Right lobe of liver (tissue), 6 donors: ENCODE data around the gene SLX4IP. TPM values are rescaled to one million over a fixed set of nuclear protein-coding genes. Genes with fewer than 3 reads are reported as not detected.

Source experiments
- ATAC-seq, 4 donors: fragments of 200-7000 bp; cut with Tn5 transposase; one replicate each; pipeline ENCODE4 v1.9.1; 2020; ENCODE audit warnings: mild to moderate bottlenecking in 4 of 4, moderate library complexity in 4 of 4
- DNase-seq, 3 donors: peaks; one replicate each; pipeline ENCODE4 v3.0.0-alpha.2; 2020
- H3K27ac ChIP-seq, 3 donors: fragments of 200-600 bp; one replicate each; pipeline ENCODE4 v1.8.0; 2022
- H3K27me3 ChIP-seq, 2 donors: fragments of 200-600 bp; one replicate each; pipeline ENCODE4 v1.8.0; 2022
- H3K36me3 ChIP-seq, 4 donors: fragments of 200-600 bp; sonication (generic) in 1 of 4; one replicate each; pipeline versions ENCODE4 v1.5.1 to v1.8.0; 2017 to 2022; ENCODE audit warnings: control low read depth in 1 of 4
- H3K4me1 ChIP-seq, 4 donors: fragments of 200-600 bp; sonication (generic) in 1 of 4; one replicate each; pipeline versions ENCODE4 v1.5.1 to v1.8.0; 2017 to 2022; ENCODE audit warnings: control low read depth in 1 of 4
- H3K4me3 ChIP-seq, 3 donors: fragments of 200-600 bp; one replicate each; pipeline ENCODE4 v1.8.0; 2022
- H3K9me3 ChIP-seq, 4 donors: fragments of 200-600 bp; sonication (generic) in 1 of 4; one replicate each; pipeline versions ENCODE4 v1.5.1 to v1.8.0; 2017 to 2022; ENCODE audit warnings: control low read depth in 1 of 4
- POLR2A ChIP-seq: fragments of 450-650 bp; IDR thresholded peaks from one replicate; pipeline ENCODE4 v1.6.1; 2017; ENCODE audit warnings: antibody characterized with exemption, mild to moderate bottlenecking
- WGBS: methylation state at CpG from one replicate; pipeline ENCODE4 v1.1.6; 2018; ENCODE audit warnings: low coverage, low lambda C conversion rate; ENCODE audit not compliant: insufficient coverage; ENCODE audit errors: missing lambda C conversion rate; 5-methylcytosine and 5-hydroxymethylcytosine counted together
- intact Hi-C, 2 donors: fragments of 100-400 bp; cut with DNase I; formaldehyde crosslinking; loops; one replicate each; pipeline versions ENCODE4 v1.11.2 to v1.14.1; 2022
- microRNA-seq, 2 donors: library from miRNA; unstranded; fragments of <30 nt; microRNA quantifications; one replicate each; pipeline ENCODE4, GENCODE V29; 2019 to 2020
- small RNA-seq, 2 experiments: library from RNA; depleted of rRNA; stranded (forward); fragments of <200 nt; gene quantifications; one replicate each; pipeline ENCODE3, GENCODE V24; 2016
- total RNA-seq, 6 experiments: library from RNA; depleted of rRNA in 2 of 6; stranded (reverse); fragments of >200 nt in 2 of 6; fragmentation: NEBNext Ultra II Directional in 3 of 6; extraction: Animal tissue kit (Norgen Biotek cat#: 25700) in 3 of 6; gene quantifications; one replicate each; pipeline versions ENCODE4 v1.1.0 to v1.2.4, GENCODE V29; 2016 to 2023
- TF ChIP-seq, protein P1 (sequence below), 4 donors: fragments of 200-600 bp in 3 of 4; fragments of 450-650 bp in 1 of 4; IDR thresholded peaks; one replicate each; pipeline versions ENCODE4 v1.5.1 to v1.8.0; 2016 to 2022; ENCODE audit warnings: antibody characterized with exemption in 4 of 4, mild to moderate bottlenecking in 2 of 4
- donor health status: DM: no; HTN: yes; CAD: no.
- donor health status: DM: no; HTN: no; CAD: no.
- donor health status: DM: no; HTN: no; CAD: no.
- donor health status: DM: no; HTN: yes; CAD: no.
- donor health status: DM: no; HTN: yes; CAD: no.

The SLX4IP gene
- total RNA-seq, 6 experiments from 2014 or later: 2.0 to 4.0 (median 3.5) TPM

DNA sequence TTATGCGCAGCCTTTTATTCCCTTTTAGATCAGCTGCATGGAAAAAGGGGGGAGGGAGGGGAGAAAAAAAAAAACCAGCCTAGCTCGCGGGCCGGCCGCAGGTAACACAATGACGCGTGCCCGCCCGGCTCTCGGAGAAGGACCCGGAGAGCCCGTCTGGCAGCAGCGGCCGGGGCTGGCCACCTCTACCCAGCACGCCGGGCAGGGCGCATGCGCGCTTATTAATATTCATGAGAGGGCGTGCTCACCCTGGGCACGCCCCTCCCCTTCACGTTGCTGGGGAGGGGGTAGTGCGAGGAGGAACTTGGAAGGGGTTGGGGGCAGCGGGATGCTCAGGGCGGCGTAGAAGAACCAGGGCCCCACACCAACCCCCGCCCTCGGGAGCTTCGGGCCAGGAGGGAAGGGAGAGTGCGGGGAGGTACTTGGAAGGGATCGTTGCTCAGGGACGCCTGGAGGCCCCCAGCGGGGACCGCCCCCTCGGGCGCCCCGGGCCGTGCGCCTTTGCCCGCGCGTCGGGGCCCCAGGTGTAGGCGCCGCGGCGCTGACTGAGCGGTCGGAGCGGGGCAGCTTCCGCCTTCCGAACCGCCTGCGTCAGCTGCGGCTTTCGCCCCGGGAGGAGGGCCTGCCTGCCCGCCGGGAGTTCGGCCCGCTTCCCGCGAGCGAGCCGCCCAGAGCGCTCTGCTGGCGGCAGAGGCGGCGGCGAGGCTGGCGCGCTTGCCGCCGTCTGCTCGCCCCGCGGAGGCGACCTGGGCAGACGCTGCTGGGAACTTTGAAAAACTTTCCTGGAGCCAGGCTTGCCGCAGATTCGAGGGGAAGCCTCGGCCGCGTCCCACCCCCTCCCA is 239.0 kb downstream of the SLX4IP start, which contains the start of gene JAG1:
TSS of gene JAG1 (minus strand) at position 158 of the 842 bp plus-strand sequence. CDS start 469 bp downstream, outside the sequence.
- peak within 1 kb of the TSS; percentile 85 to 96 (median 86) for H3K27ac ChIP-seq
- no peaks in the 10 kb centered on the region for H3K9me3 ChIP-seq
- H3K4me3 ChIP-seq: peak within 1 kb of the TSS; percentile 69 to 83 (median 74)
- H3K27me3 ChIP-seq: no peaks in the 10 kb centered on the region
- ATAC-seq: peak; percentile 83 to 92 (median 88)
- no peaks in the 10 kb centered on the region for H3K36me3 ChIP-seq
- DNase-seq: peak; percentile 97 to 99 (median 98)
- TF ChIP-seq, protein P1, sequence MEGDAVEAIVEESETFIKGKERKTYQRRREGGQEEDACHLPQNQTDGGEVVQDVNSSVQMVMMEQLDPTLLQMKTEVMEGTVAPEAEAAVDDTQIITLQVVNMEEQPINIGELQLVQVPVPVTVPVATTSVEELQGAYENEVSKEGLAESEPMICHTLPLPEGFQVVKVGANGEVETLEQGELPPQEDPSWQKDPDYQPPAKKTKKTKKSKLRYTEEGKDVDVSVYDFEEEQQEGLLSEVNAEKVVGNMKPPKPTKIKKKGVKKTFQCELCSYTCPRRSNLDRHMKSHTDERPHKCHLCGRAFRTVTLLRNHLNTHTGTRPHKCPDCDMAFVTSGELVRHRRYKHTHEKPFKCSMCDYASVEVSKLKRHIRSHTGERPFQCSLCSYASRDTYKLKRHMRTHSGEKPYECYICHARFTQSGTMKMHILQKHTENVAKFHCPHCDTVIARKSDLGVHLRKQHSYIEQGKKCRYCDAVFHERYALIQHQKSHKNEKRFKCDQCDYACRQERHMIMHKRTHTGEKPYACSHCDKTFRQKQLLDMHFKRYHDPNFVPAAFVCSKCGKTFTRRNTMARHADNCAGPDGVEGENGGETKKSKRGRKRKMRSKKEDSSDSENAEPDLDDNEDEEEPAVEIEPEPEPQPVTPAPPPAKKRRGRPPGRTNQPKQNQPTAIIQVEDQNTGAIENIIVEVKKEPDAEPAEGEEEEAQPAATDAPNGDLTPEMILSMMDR (IDR thresholded peaks at IDR 0.05): no peak
- TF ChIP-seq POLR2A: peak; percentile 78
- 2% methylated on average over 26 of the region's 84 CpGs for WGBS
- intact Hi-C loops: no loop called here
- no peaks in the 10 kb centered on the region for H3K4me1 ChIP-seq

GRCh38 chr20:10674684-10675449 is 239.8 kb downstream of the SLX4IP start:
- intact Hi-C loops: no loop called here
- H3K27ac ChIP-seq: peak overlapping the region; percentile 85 to 96 (median 86)
- H3K36me3 ChIP-seq: no peaks in the 10 kb centered on the region
- ATAC-seq (peak; percentile 66 to 75 (median 72)), DNase-seq (peak; percentile 80 to 87 (median 87))
- TF ChIP-seq, protein P1 (IDR thresholded peaks at IDR 0.05): peak; percentile 78 to 96 (median 84)
- no peak for TF ChIP-seq POLR2A
- H3K4me1 ChIP-seq: no peaks in the 10 kb centered on the region
- H3K4me3 ChIP-seq: peak overlapping the region; percentile 69 to 83 (median 74)
- no peaks in the 10 kb centered on the region for H3K27me3 ChIP-seq
- no peaks in the 10 kb centered on the region for H3K9me3 ChIP-seq
- WGBS: 4% methylated on average over 9 of the region's 38 CpGs

DNA sequence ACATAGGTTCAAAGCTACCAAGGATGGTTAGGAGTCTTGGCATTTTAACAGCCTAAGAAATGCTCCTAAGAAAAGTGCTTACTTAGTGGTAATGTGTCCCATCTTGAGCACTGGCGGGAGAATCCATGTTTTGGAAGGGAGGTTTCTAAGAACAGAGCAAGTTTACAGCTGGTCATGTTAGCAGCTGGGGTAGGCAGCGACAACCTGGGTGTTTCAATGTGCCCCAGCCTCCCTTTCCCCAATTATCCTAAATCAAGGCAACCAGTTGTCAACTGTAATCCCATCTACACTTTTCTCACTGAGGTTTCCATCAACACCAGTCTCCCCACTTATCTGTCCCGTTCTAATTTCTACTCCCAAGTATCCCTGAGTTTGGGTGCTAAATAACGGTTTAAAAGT is 240.3 kb downstream of the SLX4IP start:
- TF ChIP-seq POLR2A: no peak
- TF ChIP-seq, protein P1 (IDR thresholded peaks at IDR 0.05): no peak
- Histone ChIP-seq H3K9me3 (no peaks in the 10 kb centered on the region), H3K36me3 (no peaks in the 10 kb centered on the region), H3K27me3 (no peaks in the 10 kb centered on the region), H3K27ac (peak overlapping the region in 1 of 3 donors; percentile 96), H3K4me3 (no peak overlapping the region), H3K4me1 (no peaks in the 10 kb centered on the region)
- DNase-seq (no peak), ATAC-seq (no peak)
- intact Hi-C loops: no loop called here
- WGBS: 90% methylated on average over 3 of the region's 4 CpGs

GRCh38 chr20:10676518-10676917 is 241.4 kb downstream of the SLX4IP start:
- intact Hi-C loops: no loop called here
- no peak for TF ChIP-seq POLR2A
- TF ChIP-seq, protein P1 (IDR thresholded peaks at IDR 0.05): no peak
- H3K9me3 ChIP-seq: no peaks in the 10 kb centered on the region
- H3K27me3 ChIP-seq: no peaks in the 10 kb centered on the region
- DNase-seq: no peak
- ATAC-seq: no peak
- no peak overlapping the region for H3K27ac ChIP-seq
- H3K4me1 ChIP-seq: no peaks in the 10 kb centered on the region
- no peak overlapping the region for H3K4me3 ChIP-seq
- H3K36me3 ChIP-seq: no peaks in the 10 kb centered on the region
- 61% methylated on average over 2 of the region's 3 CpGs for WGBS

Small RNA genes within 50 kb of the gene (microRNA-seq; reads per million reads assigned to microRNA genes)
- 0 reads per million in 2 donors for gene MIR6870

Small RNA genes within 50 kb of the gene (small RNA-seq; reads per million reads assigned to genes)
- gene MIR6870: 0 reads per million in 2 experiments

Other genes starting within 250 kb of the SLX4IP start
- gene SNAP25, start 216.5 kb upstream of the SLX4IP start, total RNA-seq: under 1 TPM in 2 of 6 experiments, not detected in 4; 0.23 to 0.32 TPM
- gene MKKS, start 1.1 kb upstream of the SLX4IP start, total RNA-seq: 10 to 100 TPM; 11.4 to 17.6 (median 12.1) TPM
- gene JAG1, start 238.7 kb downstream of the SLX4IP start, total RNA-seq: 1 to 10 TPM; 3.1 to 8.5 (median 6.7) TPM